HUES48 (cell line): ENCODE data around the gene SCG5.
"Not testable (repeated sequence)": the region's sequence is repeated elsewhere in the genome, so short reads cannot be mapped to it uniquely, and the experiment has no call there.

Source experiments
- H3K27ac ChIP-seq: one replicate; pipeline ENCODE4 v1.7.0; 2013; ENCODE audit warnings: low read depth, low read length, inconsistent platforms
- H3K27me3 ChIP-seq: 2 replicates; pipeline ENCODE4 v1.6.1; 2013; ENCODE audit warnings: mild to moderate bottlenecking, low read length; ENCODE audit not compliant: control insufficient read depth, insufficient read depth
- H3K36me3 ChIP-seq: 2 replicates; pipeline ENCODE4 v1.6.1; 2013; ENCODE audit warnings: low read length; ENCODE audit not compliant: control insufficient read depth, insufficient read depth
- H3K4me1 ChIP-seq: 2 replicates; pipeline ENCODE4 v1.6.1; 2013; ENCODE audit warnings: mild to moderate bottlenecking, low read length; ENCODE audit not compliant: control insufficient read depth, insufficient read depth
- H3K4me3 ChIP-seq: 2 replicates; pipeline ENCODE4 v1.5.1; 2013; ENCODE audit warnings: mild to moderate bottlenecking, low read depth, low read length
- H3K9ac ChIP-seq: 2 replicates; pipeline ENCODE4 v1.6.1; 2013; ENCODE audit warnings: mild to moderate bottlenecking, low read depth, low read length, moderate library complexity
- H3K9me3 ChIP-seq: 2 replicates; pipeline ENCODE4 v1.6.1; 2013; ENCODE audit warnings: low read length; ENCODE audit not compliant: control insufficient read depth, insufficient read depth

The SCG5 gene

DNA sequence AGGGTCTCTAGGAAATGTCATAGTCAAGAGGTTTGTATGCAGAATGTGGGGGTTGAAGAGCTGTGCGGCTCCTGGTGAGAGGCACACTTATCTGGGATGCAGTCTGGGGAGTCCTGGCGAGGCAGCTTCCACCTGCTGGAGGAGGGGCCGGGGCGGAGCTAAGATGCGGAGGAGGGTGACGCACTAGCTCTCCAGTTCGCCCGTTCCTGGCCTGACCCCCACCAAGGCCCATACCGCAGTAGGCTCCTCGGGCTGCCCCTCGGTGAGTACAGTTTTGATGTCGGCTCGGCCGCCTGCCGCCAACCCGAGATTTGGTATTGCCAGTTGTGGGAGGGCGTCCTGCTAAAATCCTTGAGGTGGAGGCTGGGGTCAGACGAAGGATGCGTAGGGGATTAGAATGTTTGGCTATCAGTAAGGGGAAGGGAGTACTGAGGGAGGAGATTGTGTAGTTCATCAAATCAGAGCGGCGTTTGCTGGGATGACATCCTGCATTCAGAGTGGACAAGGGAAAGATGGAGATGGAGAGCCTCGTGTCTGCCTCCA lies at the start of gene SCG5:
Gene SCG5 (plus strand): TSS at position 194 of the 543 bp plus-strand sequence. CDS start 1,883 bp downstream, outside the sequence.
- Histone ChIP-seq H3K36me3 (peaks cover 31% of the 10 kb centered on the region), H3K27me3 (no peaks in the 10 kb centered on the region), H3K4me1 (peaks cover 25% of the 10 kb centered on the region), H3K27ac (peak within 1 kb of the TSS; percentile 77), H3K4me3 (peak within 1 kb of the TSS; percentile 77), H3K9me3 (no peaks in the 10 kb centered on the region), H3K9ac (peak within 1 kb of the TSS; percentile 90)

GRCh38 chr15:32593151-32593550 lies 48.4 kb upstream of the SCG5 start, which contains the start of gene GOLGA8N:
Gene GOLGA8N, plus strand, starts transcription at chr15:32593456.
- H3K27me3 ChIP-seq, H3K4me1 ChIP-seq, H3K4me3 ChIP-seq, H3K9ac ChIP-seq, H3K27ac ChIP-seq, H3K36me3 ChIP-seq, H3K9me3 ChIP-seq: not testable (repeated sequence)

GRCh38 chr15:32609518-32609917 lies 32.0 kb upstream of the SCG5 start:
- not testable (repeated sequence) for H3K27me3 ChIP-seq, H3K27ac ChIP-seq, H3K4me3 ChIP-seq, H3K4me1 ChIP-seq, H3K9me3 ChIP-seq, H3K36me3 ChIP-seq, H3K9ac ChIP-seq

DNA sequence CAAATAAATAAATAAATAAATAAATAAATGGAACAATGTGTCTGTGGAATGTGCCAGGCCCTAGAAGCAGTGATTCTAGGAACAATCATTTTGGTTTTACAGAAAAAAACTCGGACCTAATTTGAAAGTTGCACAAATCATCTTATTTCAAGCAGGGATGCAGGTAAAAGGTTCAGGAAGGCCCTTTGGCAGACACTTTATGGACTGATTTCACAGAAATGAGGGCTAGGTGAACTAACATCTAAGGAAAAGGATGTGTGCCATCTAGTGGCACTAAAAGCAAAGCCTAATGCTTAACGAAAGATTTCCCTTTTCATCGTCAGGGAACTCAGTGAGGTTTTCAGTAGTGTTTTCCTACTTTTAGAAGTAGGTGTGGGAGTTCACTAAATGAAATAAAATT lies 30.8 kb upstream of the SCG5 start:
- H3K4me1 ChIP-seq, H3K9ac ChIP-seq, H3K4me3 ChIP-seq, H3K27me3 ChIP-seq, H3K36me3 ChIP-seq, H3K9me3 ChIP-seq, H3K27ac ChIP-seq: not testable (repeated sequence)

DNA sequence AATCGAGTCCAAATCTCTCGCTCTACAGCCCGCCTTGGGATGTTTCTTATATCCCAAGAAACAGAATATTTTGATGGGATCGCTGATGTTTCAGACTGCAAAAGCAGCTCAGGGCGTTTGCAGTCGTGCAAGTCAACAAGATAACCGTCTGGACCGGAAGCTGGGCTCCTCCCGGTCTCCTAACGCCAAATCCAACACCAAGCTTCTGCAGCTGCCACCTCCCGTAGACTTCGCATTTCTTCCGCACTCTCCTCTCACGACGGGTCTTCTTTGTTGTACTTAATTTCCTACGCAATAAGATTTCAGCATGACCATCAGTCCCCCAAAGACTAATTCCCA lies 26.8 kb upstream of the SCG5 start:
- H3K4me3 ChIP-seq: peak overlapping the region; percentile 86
- peak overlapping the region; percentile 85 for H3K27ac ChIP-seq
- H3K4me1 ChIP-seq, H3K36me3 ChIP-seq, H3K27me3 ChIP-seq, H3K9me3 ChIP-seq: not testable (repeated sequence)
- H3K9ac ChIP-seq: peak overlapping the region; percentile 56; the same call in 1 of the 2 replicates

- peak within 1 kb of the TSS; percentile 61; the same call in 1 of the 2 replicates for H3K9ac ChIP-seq
Measured at GRCh38 chr15:32615051-32615870, 26.2 kb upstream of the SCG5 start, which contains the start of gene ARHGAP11A. Gene ARHGAP11A, plus strand, starts transcription at chr15:32615504. Its CDS starts 708 bp downstream, at chr15:32616212.

GRCh38 chr15:32615871-32616426 lies 25.6 kb upstream of the SCG5 start:
- H3K27me3 ChIP-seq, H3K4me1 ChIP-seq, H3K9me3 ChIP-seq, H3K36me3 ChIP-seq: not testable (repeated sequence)
- Histone ChIP-seq H3K27ac (peak overlapping the region; percentile 69), H3K9ac (peak overlapping the region; percentile 61; the same call in 1 of the 2 replicates), H3K4me3 (peak overlapping the region; percentile 86)

More at GRCh38 chr15:32615051-32615870, 26.2 kb upstream of the SCG5 start, which contains the start of gene ARHGAP11A:
- H3K9me3 ChIP-seq, H3K4me1 ChIP-seq, H3K36me3 ChIP-seq, H3K27me3 ChIP-seq: not testable (repeated sequence)
- Histone ChIP-seq H3K27ac (peak within 1 kb of the TSS; percentile 85), H3K4me3 (peak within 1 kb of the TSS; percentile 86)

DNA sequence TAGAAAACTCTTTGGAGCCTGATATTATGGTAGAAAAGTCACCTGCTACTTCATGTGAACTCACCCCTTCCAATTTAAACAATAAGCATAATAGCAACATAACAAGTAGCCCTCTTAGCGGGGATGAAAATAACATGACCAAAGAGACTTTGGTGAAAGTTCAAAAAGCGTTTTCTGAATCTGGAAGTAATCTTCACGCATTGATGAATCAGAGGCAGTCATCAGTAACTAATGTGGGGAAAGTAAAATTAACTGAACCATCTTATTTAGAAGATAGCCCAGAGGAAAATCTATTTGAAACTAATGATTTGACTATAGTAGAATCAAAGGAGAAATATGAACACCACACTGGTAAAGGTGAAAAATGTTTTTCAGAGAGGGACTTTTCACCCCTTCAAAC lies 5.1 kb upstream of the SCG5 start:
- H3K4me1 ChIP-seq: peaks cover 6% of the 10 kb centered on the region
- H3K27me3 ChIP-seq: no peaks in the 10 kb centered on the region
- H3K4me3 ChIP-seq: no peak overlapping the region
- no peaks in the 10 kb centered on the region for H3K9me3 ChIP-seq
- no peak overlapping the region for H3K27ac ChIP-seq
- peaks cover 74% of the 10 kb centered on the region for H3K36me3 ChIP-seq
- no peak overlapping the region for H3K9ac ChIP-seq

DNA sequence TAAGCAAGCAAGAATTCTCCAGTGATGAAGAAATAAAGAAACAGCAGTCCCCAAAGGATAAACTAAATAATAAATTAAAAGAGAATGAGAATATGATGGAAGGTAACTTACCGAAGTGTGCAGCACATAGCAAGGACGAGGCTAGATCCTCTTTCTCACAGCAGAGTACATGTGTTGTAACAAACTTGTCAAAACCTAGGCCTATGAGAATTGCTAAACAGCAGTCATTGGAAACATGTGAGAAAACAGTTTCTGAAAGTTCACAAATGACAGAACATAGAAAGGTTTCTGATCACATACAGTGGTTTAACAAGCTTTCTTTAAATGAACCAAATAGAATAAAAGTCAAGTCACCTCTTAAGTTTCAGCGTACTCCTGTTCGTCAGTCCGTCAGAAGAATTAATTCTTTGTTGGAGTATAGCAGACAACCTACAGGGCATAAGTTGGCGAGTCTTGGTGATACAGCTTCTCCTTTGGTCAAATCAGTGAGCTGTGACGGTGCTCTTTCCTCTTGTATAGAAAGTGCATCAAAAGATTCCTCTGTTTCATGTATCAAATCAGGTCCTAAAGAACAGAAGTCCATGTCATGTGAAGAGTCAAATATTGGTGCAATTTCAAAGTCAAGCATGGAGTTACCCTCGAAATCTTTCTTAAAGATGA lies 4.5 kb upstream of the SCG5 start:
- Histone ChIP-seq H3K27me3 (no peaks in the 10 kb centered on the region), H3K9ac (no peak overlapping the region), H3K27ac (no peak overlapping the region), H3K9me3 (no peaks in the 10 kb centered on the region), H3K4me3 (no peak overlapping the region), H3K4me1 (peaks cover 10% of the 10 kb centered on the region), H3K36me3 (peaks cover 71% of the 10 kb centered on the region)

- Histone ChIP-seq H3K9me3 (no peaks in the 10 kb centered on the region), H3K27ac (no peak overlapping the region), H3K4me1 (peaks cover 14% of the 10 kb centered on the region), H3K4me3 (no peak overlapping the region), H3K27me3 (no peaks in the 10 kb centered on the region), H3K9ac (no peak overlapping the region), H3K36me3 (peaks cover 70% of the 10 kb centered on the region)
Measured at GRCh38 chr15:32637704-32638103, 3.8 kb upstream of the SCG5 start.
